NCI-H1105 (cell line): Measurements from ENCODE around the gene RTL1.

ENCODE experiments used
- DNase-seq: peaks from one replicate; lab custom pipeline; 2025; lab: John Stamatoyannopoulos, UW

Gene RTL1

GRCh38 chr14:100882026-100882967, 21.2 kb downstream of the RTL1 start:
- DNase-seq, result no peak

GRCh38 chr14:100881211-100882025, 22.1 kb downstream of the RTL1 start:
- DNase-seq, result no peak

GRCh38 chr14:100880271-100881101, 23.0 kb downstream of the RTL1 start:
- no peak for DNase-seq

GRCh38 chr14:100879782-100880181, 23.7 kb downstream of the RTL1 start:
- no peak for DNase-seq

GRCh38 chr14:100879194-100879593, 24.3 kb downstream of the RTL1 start:
- DNase-seq, result no peak

GRCh38 chr14:100878271-100879146, 25.0 kb downstream of the RTL1 start:
- no peak for DNase-seq

GRCh38 chr14:100875861-100876590, 27.5 kb downstream of the RTL1 start:
- DNase-seq, result no peak

- DNase-seq, result no peak
Observed at GRCh38 chr14:100875126-100875525, 28.4 kb downstream of the RTL1 start.

- DNase-seq, result no peak
Observed at GRCh38 chr14:100874411-100875091, 29.0 kb downstream of the RTL1 start.

- DNase-seq, result no peak
Observed at GRCh38 chr14:100874051-100874410, 29.5 kb downstream of the RTL1 start.

GRCh38 chr14:100873096-100873482, 30.4 kb downstream of the RTL1 start:
- DNase-seq, result no peak

GRCh38 chr14:100872259-100873095, 31.0 kb downstream of the RTL1 start:
- no peak for DNase-seq

GRCh38 chr14:100871234-100872186, 32.0 kb downstream of the RTL1 start:
- no peak for DNase-seq

GRCh38 chr14:100868621-100869370, 34.7 kb downstream of the RTL1 start:
- no peak for DNase-seq

- DNase-seq, result no peak
Observed at GRCh38 chr14:100867631-100868315, 35.7 kb downstream of the RTL1 start.
